ENCODE data around the gene PGAP3. TPM values are rescaled to one million over a fixed set of nuclear protein-coding genes. Genes with fewer than 3 reads are reported as not detected.

The PGAP3 gene
- polyA plus RNA-seq, 3 donors from 2014 or later: 24.0 to 47.1 (median 37.8) TPM

DNA sequence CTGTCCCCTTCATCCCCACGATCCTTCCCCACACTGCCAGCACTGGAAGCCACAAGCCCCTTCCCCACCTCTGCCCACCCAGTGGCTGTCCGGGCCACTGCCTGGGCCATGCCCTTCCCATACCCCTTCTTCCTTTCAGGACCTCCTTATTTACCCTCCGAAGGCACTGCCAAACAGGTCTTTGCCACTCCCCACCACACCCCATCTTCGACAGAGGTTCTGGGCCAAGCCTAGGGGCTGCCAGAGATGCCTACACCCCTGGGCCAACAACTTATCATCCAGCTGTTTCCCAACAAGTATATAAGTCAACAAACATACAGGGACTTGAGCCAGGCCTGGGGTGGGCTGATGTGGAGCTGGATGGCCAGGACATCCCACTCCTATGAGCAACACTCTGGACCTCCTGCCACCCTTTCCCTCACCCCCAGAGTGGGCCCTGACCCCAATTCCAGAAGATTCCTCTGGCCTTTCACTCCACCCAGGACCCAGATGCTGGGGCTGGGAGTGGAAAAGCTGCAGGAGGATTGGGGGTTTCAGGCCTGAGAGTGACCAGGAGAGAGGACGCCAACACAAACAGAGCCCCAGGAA lies 62.6 kb downstream of the PGAP3 start:
- H3K27ac Mint-ChIP-seq: no peak overlapping the region
- peaks cover 13 to 20% of the 10 kb centered on the region in 2 donors for H3K4me1 Mint-ChIP-seq
- H3K36me3 Mint-ChIP-seq: no peaks in the 10 kb centered on the region
- H3K9me3 Mint-ChIP-seq: no peaks in the 10 kb centered on the region
- no peak for DNase-seq
- H3K27me3 Mint-ChIP-seq (ENCODE audit: low read depth in 3 of 3): peaks cover 7 to 16% (median 12%) of the 10 kb centered on the region in 3 donors
- H3K4me3 Mint-ChIP-seq: no peak overlapping the region

- H3K36me3 Mint-ChIP-seq: no peaks in the 10 kb centered on the region
- H3K27ac Mint-ChIP-seq: peak overlapping the region in 1 of 6 donors; percentile 35
- H3K27me3 Mint-ChIP-seq (ENCODE audit: low read depth in 3 of 3): peaks cover 7 to 16% (median 12%) of the 10 kb centered on the region in 3 donors
- peaks cover 13 to 20% of the 10 kb centered on the region in 2 donors for H3K4me1 Mint-ChIP-seq
- no peaks in the 10 kb centered on the region for H3K9me3 Mint-ChIP-seq
- H3K4me3 Mint-ChIP-seq: no peak overlapping the region
- no peak for DNase-seq
These were observed 63.5 kb downstream of the PGAP3 start for GRCh38 chr17:39624313-39624712.

DNA sequence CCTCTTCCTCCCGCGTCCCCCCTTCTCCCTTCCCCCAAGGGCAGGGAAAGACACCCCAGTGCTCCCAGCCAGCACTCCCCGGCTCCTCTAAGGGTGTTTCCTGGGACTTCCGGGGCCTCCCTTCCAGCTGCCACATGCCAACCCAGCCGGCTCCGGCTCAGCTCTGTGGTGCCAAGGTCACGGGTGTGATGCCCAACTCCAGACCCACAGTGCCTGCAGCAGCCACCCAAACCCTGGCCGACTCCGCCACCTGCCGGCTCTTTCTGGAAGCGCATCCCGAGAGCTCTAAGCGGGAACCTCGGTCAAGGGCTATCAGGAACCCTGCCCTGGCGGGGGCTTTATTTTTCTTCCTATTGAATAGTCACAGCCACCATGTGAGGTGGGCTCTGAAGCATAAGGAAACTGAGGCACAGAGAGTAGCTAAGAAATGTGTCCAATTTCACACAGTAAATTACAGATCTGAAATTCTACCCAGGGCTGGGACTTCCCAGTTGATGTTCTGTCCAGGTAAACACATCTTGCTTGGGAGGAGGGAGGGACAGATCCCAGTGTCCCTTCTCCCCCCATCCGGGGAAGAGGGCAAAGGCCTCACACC lies 64.4 kb downstream of the PGAP3 start:
- Mint-ChIP-seq H3K36me3 (no peaks in the 10 kb centered on the region), H3K27ac (peak overlapping the region in 1 of 6 donors; percentile 86), H3K4me3 (peak overlapping the region in 2 of 5 donors; percentile 20 to 51), H3K4me1 (peaks cover 15 to 22% of the 10 kb centered on the region in 2 donors), H3K9me3 (no peaks in the 10 kb centered on the region), H3K27me3 (ENCODE audit: low read depth in 3 of 3) (peaks cover 9 to 18% (median 12%) of the 10 kb centered on the region in 3 donors)
- DNase-seq: peak; percentile 76 to 83 (median 78)

GRCh38 chr17:39622380-39623006 lies 65.4 kb downstream of the PGAP3 start:
- peak overlapping the region in 4 of 5 donors; percentile 13 to 73 (median 64) for H3K4me3 Mint-ChIP-seq
- H3K36me3 Mint-ChIP-seq: no peaks in the 10 kb centered on the region
- H3K27me3 Mint-ChIP-seq (ENCODE audit: low read depth in 3 of 3): peaks cover 8 to 12% (median 11%) of the 10 kb centered on the region in 3 donors
- peaks cover 18 to 26% of the 10 kb centered on the region in 2 donors for H3K4me1 Mint-ChIP-seq
- peak overlapping the region in 3 of 6 donors; percentile 10 to 83 (median 79) for H3K27ac Mint-ChIP-seq
- no peak for DNase-seq
- H3K9me3 Mint-ChIP-seq: no peaks in the 10 kb centered on the region

DNA sequence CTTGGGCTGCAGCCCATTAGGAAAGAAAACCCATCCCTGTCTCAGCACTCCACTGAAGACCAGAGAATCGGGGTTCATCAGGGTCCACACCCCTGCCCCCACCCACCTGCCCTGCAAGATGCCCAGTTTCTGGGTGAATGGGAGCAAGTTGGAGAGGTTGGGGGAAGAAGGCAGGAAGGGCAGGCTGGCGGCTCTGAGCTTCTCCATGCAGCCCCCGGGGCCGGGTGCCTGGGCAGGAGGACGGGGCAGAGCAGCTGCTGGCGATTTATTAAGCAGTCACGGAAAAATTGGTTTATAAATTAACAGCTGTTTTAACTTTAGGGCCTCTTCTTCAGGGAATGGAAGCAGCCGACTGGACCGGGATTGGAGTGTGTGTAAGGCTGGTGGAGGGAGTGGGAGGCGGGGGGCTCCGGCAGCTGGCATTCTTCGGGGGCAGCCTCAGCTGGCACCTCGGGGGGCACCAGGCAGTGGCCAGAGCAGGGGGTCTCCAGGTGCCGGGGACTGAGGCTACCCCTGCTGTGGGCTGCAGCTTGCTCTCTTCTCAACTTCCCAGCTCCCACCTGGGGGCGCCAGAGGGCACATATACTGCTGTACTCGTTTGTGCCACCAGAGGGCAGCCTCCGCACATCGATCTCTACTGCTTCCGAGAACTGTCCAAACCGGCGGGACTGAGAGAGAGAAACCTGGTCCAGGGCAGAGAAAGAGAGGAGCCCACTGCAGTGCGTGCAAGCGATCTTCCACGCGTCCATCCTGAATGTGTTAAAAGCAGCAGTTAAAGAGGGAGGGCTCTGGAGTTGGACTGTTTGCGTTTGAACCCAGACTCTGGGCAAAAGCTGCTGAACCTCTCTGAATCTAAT lies 66.1 kb downstream of the PGAP3 start:
- peak overlapping the region; percentile 13 to 73 (median 64) for H3K4me3 Mint-ChIP-seq
- H3K4me1 Mint-ChIP-seq: peaks cover 20 to 26% of the 10 kb centered on the region in 2 donors
- peak; percentile 86 to 88 (median 87) for DNase-seq
- H3K9me3 Mint-ChIP-seq: no peaks in the 10 kb centered on the region
- no peaks in the 10 kb centered on the region for H3K36me3 Mint-ChIP-seq
- H3K27me3 Mint-ChIP-seq (ENCODE audit: low read depth in 3 of 3): peaks cover 8 to 12% (median 11%) of the 10 kb centered on the region in 3 donors
- peak overlapping the region in 4 of 6 donors; percentile 10 to 83 (median 51) for H3K27ac Mint-ChIP-seq

Other genes with a start within 250 kb of the PGAP3 start
- 10 to 100 TPM in 2 of 3 donors, 1 to 10 TPM in 1; 8.6 to 27.2 (median 12.0) TPM for gene MED1, start 236.8 kb downstream of the PGAP3 start, polyA plus RNA-seq
- gene CDK12, start 226.6 kb downstream of the PGAP3 start, polyA plus RNA-seq: 1 to 10 TPM in 2 of 3 donors, under 1 TPM in 1; 0.12 to 5.9 (median 1.7) TPM
- gene NEUROD2, start 80.1 kb downstream of the PGAP3 start, polyA plus RNA-seq: not detected
- gene PPP1R1B, start 61.1 kb downstream of the PGAP3 start, polyA plus RNA-seq: not detected
- gene STARD3, start 50.9 kb downstream of the PGAP3 start, polyA plus RNA-seq: 10 to 100 TPM; 45.1 to 88.6 (median 78.5) TPM
- not detected for gene TCAP, start 22.7 kb downstream of the PGAP3 start, polyA plus RNA-seq
- 1 to 10 TPM in 2 of 3 donors, not detected in 1; 1.4 to 1.6 TPM for gene PNMT, start 19.6 kb downstream of the PGAP3 start, polyA plus RNA-seq
- gene ERBB2, start 12.0 kb upstream of the PGAP3 start, polyA plus RNA-seq: 10 to 100 TPM; 14.5 to 49.2 (median 25.2) TPM
- gene MIEN1, start 42.5 kb upstream of the PGAP3 start, polyA plus RNA-seq: 100 to 1,000 TPM; 181 to 197 (median 181) TPM
- gene GRB7, start 49.9 kb upstream of the PGAP3 start, polyA plus RNA-seq: not detected
- gene IKZF3, start 176.3 kb upstream of the PGAP3 start, polyA plus RNA-seq: 10 to 100 TPM in 2 of 3 donors, 1 to 10 TPM in 1; 3.1 to 77.5 (median 15.7) TPM
- not detected for gene ZPBP2, start 180.1 kb upstream of the PGAP3 start, polyA plus RNA-seq
- 1 to 10 TPM in 2 of 3 donors, under 1 TPM in 1; 0.13 to 2.4 (median 2.1) TPM for gene GSDMB, start 230.6 kb upstream of the PGAP3 start, polyA plus RNA-seq
- gene ORMDL3, start 239.5 kb upstream of the PGAP3 start, polyA plus RNA-seq: 100 to 1,000 TPM in 1 of 3 donors, 10 to 100 TPM in 2; 44.1 to 154 (median 63.8) TPM
- not detected for gene LRRC3C, start 239.7 kb upstream of the PGAP3 start, polyA plus RNA-seq